WTC11 (cell line): ENCODE results near the gene STK32B. TPM values are rescaled to one million over a fixed set of nuclear protein-coding genes. Genes with fewer than 3 reads are reported as not detected.

Experiments used
- ATF1 ChIP-seq: sonication (generic); formaldehyde crosslinking; IDR thresholded peaks from 2 replicates; pipeline ENCODE4 v1.8.1; 2023; ENCODE audit warnings: mild to moderate bottlenecking, moderate library complexity, missing genetic modification reagents
- CDX4 ChIP-seq: fragments of 250-450 bp; sonication (Bioruptor Pico); IDR thresholded peaks from 2 replicates; pipeline ENCODE4 v1.9.0; 2021; ENCODE audit warnings: moderate library complexity, mild to moderate bottlenecking, inconsistent platforms, borderline replicate concordance
- ELF4 ChIP-seq: sonication (generic); formaldehyde crosslinking; IDR thresholded peaks from 2 replicates; pipeline ENCODE4 v1.8.1; 2022; ENCODE audit warnings: low read depth, mild to moderate bottlenecking, moderate library complexity, missing genetic modification reagents
- ESRRA ChIP-seq: sonication (generic); formaldehyde crosslinking; IDR thresholded peaks from 2 replicates; pipeline ENCODE4 v1.8.1; 2022; ENCODE audit warnings: mild to moderate bottlenecking, missing genetic modification reagents, borderline replicate concordance
- ETV6 ChIP-seq: sonication (generic); formaldehyde crosslinking; IDR thresholded peaks from 2 replicates; pipeline ENCODE4 v1.8.1; 2022; ENCODE audit warnings: mild to moderate bottlenecking, missing genetic modification reagents
- FOXJ3 ChIP-seq: sonication (generic); formaldehyde crosslinking; IDR thresholded peaks from 2 replicates; pipeline ENCODE4 v1.9.0; 2021; ENCODE audit warnings: missing genetic modification reagents, mild to moderate bottlenecking, borderline replicate concordance
- FOXP1 ChIP-seq: sonication (generic); formaldehyde crosslinking; IDR thresholded peaks from 2 replicates; pipeline ENCODE4 v1.8.0; 2022; ENCODE audit warnings: missing genetic modification reagents, mild to moderate bottlenecking, moderate library complexity, borderline replicate concordance
- GABPB1 ChIP-seq: sonication (generic); formaldehyde crosslinking; IDR thresholded peaks from 2 replicates; pipeline ENCODE4 v1.8.1; 2023; ENCODE audit warnings: mild to moderate bottlenecking, missing genetic modification reagents
- HMGA2 ChIP-seq: fragments of 250-450 bp; sonication (Bioruptor Pico); IDR thresholded peaks from 2 replicates; pipeline ENCODE4 v1.4.0; 2021; ENCODE audit warnings: mild to moderate bottlenecking, moderate library complexity
- MXD4 ChIP-seq: fragments of 250-450 bp; sonication (Bioruptor Pico); IDR thresholded peaks from 2 replicates; pipeline ENCODE4 v1.8.0; 2021; ENCODE audit warnings: mild to moderate bottlenecking, moderate library complexity, borderline replicate concordance
- NFYB ChIP-seq: sonication (generic); formaldehyde crosslinking; conservative IDR thresholded peaks from 2 replicates; pipeline ENCODE4 v1.8.0; 2022; ENCODE audit warnings: low read depth, missing genetic modification reagents
- NR3C1 ChIP-seq: sonication (generic); formaldehyde crosslinking; conservative IDR thresholded peaks from 2 replicates; pipeline ENCODE4 v1.8.1; 2023; ENCODE audit warnings: low read depth, mild to moderate bottlenecking, missing genetic modification reagents
- SMAD3 ChIP-seq: sonication (generic); formaldehyde crosslinking; IDR thresholded peaks from 2 replicates; pipeline ENCODE4 v1.8.0; 2022; ENCODE audit warnings: missing genetic modification reagents, mild to moderate bottlenecking, borderline replicate concordance
- STAT6 ChIP-seq: sonication (generic); formaldehyde crosslinking; conservative IDR thresholded peaks from 2 replicates; pipeline ENCODE4 v1.8.1; 2023; ENCODE audit warnings: mild to moderate bottlenecking, low read depth, missing genetic modification reagents, moderate library complexity
- USF1 ChIP-seq: sonication (generic); formaldehyde crosslinking; IDR thresholded peaks from 2 replicates; pipeline ENCODE4 v1.8.0; 2022; ENCODE audit warnings: mild to moderate bottlenecking, missing genetic modification reagents
- ZNF263 ChIP-seq: sonication (generic); formaldehyde crosslinking; IDR thresholded peaks from 2 replicates; pipeline ENCODE4 v1.8.1; 2022; ENCODE audit warnings: low read depth, mild to moderate bottlenecking, moderate library complexity, missing genetic modification reagents
- ZNF317 ChIP-seq: sonication (generic); formaldehyde crosslinking; IDR thresholded peaks from 2 replicates; pipeline ENCODE4 v1.8.1; 2023; ENCODE audit warnings: low read depth, mild to moderate bottlenecking, moderate library complexity, missing genetic modification reagents, borderline replicate concordance
- ZNF416 ChIP-seq: fragments of 250-450 bp; sonication (Bioruptor Pico); IDR thresholded peaks from 2 replicates; pipeline ENCODE4 v1.9.0; 2021; ENCODE audit warnings: mild to moderate bottlenecking, inconsistent platforms
- ZNF425 ChIP-seq: fragments of 250-450 bp; sonication (Bioruptor Pico); conservative IDR thresholded peaks from 2 replicates; pipeline ENCODE4 v1.9.0; 2021; ENCODE audit warnings: mild to moderate bottlenecking
- total RNA-seq: library from RNA; stranded (reverse); gene quantifications from 3 replicates; pipeline ENCODE4 v1.2.3, GENCODE V29; 2021
- TF ChIP-seq, protein P1 (sequence below): sonication (generic); formaldehyde crosslinking; IDR thresholded peaks from 2 replicates; pipeline ENCODE4 v1.8.0; 2022; ENCODE audit warnings: mild to moderate bottlenecking, missing genetic modification reagents
- TF ChIP-seq, protein P2 (sequence below): fragments of 250-450 bp; sonication (Bioruptor Pico); IDR thresholded peaks from 2 replicates; pipeline ENCODE4 v2.1.2; 2022; ENCODE audit warnings: mild to moderate bottlenecking, moderate library complexity
- TF ChIP-seq, protein P3 (sequence below): sonication (generic); formaldehyde crosslinking; IDR thresholded peaks from 2 replicates; pipeline ENCODE4 v1.8.0; 2022; ENCODE audit warnings: mild to moderate bottlenecking, missing genetic modification reagents

Gene STK32B
- total RNA-seq, 1 experiment from 2014 or later: 1.9 TPM

DNA sequence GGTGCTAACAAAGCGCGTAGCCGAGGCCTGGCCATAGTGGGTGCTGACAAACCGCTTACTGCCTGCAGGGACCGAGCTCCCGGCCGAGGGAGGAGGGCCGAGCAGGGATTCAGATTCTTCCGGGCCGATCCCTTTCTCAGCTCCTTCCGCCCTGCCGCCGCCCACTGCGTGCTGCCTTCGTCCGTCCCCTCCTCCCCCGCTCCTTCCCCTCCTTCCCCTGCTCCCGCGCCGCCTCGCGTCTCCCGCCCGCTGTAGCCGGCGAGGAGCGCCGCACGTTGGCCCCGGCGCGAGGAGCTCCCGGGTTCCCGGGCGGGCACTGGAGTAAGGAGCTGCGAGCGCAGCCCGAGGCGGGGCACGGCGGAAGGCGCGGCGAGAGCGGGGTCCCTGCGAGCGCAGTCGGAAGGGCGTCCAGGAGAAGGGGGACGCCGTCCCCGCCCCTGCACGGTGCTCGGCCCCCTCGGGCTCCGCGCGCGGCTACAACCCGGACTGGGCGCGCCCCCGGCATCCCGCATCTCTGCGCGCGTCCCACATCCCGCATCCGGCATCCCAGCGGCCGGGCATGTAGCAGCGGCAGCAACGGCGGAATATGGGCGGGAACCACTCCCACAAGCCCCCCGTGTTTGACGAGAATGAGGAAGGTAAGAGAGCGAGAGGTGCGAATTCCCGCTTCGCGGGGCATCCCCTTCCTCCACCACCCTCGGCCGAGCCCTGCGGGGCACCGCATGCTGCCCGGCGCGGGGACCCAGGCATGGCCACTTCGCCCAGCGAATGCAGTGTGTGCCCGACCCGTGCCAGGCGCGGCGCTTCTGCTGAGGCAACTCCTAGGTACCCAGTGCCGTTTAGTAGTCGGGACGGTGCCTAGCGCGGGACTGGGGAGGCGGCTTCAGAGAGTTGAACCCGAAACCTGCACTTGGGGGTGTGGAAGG is at the start of gene STK32B (continued):
- TF ChIP-seq ZNF425 (CRISPR knock-in tag) (no peak), USF1 (0 out of 2 replicates have a peak, but pooled peaks have one; percentile 42), GABPB1 (CRISPR knock-in tag) (no peak), CDX4 (CRISPR knock-in tag) (no peak), ATF1 (CRISPR knock-in tag) (no peak), ESRRA (CRISPR knock-in tag) (no peak; the same call in 1 of the 2 replicates), FOXP1 (CRISPR knock-in tag) (peak; percentile 72), MXD4 (CRISPR knock-in tag) (no peak), STAT6 (CRISPR knock-in tag) (no peak), ZNF317 (CRISPR knock-in tag) (peak; percentile 56; the same call in 1 of the 2 replicates), NR3C1 (CRISPR knock-in tag) (no peak), ETV6 (CRISPR knock-in tag) (no peak; the same call in none of the 2 replicates), NFYB (CRISPR knock-in tag) (no peak), FOXJ3 (CRISPR knock-in tag) (no peak), ZNF263 (0 out of 2 replicates have a peak, but pooled peaks have one; percentile 57), ZNF416 (CRISPR knock-in tag) (no peak), SMAD3 (CRISPR knock-in tag) (no peak), HMGA2 (CRISPR knock-in tag) (no peak), ELF4 (CRISPR knock-in tag) (no peak)
- TF ChIP-seq, protein P1, sequence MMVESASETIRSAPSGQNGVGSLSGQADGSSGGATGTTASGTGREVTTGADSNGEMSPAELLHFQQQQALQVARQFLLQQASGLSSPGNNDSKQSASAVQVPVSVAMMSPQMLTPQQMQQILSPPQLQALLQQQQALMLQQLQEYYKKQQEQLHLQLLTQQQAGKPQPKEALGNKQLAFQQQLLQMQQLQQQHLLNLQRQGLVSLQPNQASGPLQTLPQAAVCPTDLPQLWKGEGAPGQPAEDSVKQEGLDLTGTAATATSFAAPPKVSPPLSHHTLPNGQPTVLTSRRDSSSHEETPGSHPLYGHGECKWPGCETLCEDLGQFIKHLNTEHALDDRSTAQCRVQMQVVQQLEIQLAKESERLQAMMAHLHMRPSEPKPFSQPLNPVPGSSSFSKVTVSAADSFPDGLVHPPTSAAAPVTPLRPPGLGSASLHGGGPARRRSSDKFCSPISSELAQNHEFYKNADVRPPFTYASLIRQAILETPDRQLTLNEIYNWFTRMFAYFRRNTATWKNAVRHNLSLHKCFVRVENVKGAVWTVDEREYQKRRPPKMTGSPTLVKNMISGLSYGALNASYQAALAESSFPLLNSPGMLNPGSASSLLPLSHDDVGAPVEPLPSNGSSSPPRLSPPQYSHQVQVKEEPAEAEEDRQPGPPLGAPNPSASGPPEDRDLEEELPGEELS (CRISPR knock-in tag): 0 out of 2 replicates have a peak, but pooled peaks have one; percentile 35
- TF ChIP-seq, protein P2, sequence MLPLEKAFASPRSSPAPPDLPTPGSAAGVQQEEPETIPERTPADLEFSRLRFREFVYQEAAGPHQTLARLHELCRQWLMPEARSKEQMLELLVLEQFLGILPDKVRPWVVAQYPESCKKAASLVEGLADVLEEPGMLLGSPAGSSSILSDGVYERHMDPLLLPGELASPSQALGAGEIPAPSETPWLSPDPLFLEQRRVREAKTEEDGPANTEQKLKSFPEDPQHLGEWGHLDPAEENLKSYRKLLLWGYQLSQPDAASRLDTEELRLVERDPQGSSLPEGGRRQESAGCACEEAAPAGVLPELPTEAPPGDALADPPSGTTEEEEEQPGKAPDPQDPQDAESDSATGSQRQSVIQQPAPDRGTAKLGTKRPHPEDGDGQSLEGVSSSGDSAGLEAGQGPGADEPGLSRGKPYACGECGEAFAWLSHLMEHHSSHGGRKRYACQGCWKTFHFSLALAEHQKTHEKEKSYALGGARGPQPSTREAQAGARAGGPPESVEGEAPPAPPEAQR (CRISPR knock-in tag): no peak
- TF ChIP-seq, protein P3, sequence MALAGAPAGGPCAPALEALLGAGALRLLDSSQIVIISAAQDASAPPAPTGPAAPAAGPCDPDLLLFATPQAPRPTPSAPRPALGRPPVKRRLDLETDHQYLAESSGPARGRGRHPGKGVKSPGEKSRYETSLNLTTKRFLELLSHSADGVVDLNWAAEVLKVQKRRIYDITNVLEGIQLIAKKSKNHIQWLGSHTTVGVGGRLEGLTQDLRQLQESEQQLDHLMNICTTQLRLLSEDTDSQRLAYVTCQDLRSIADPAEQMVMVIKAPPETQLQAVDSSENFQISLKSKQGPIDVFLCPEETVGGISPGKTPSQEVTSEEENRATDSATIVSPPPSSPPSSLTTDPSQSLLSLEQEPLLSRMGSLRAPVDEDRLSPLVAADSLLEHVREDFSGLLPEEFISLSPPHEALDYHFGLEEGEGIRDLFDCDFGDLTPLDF (CRISPR knock-in tag): no peak
